HG03103 (cell line): ENCODE measurements around the gene LAMA1.

Experiments
- ATAC-seq: cut with Tn5 transposase; IDR thresholded peaks from one replicate; pipeline ENCODE4 v1.9.1; 2021; ENCODE audit warnings: low read depth; ENCODE audit not compliant: unreplicated experiment

Gene LAMA1

GRCh38 chr18:7002107-7002506 lies 115.5 kb downstream of the LAMA1 start:
- ATAC-seq: no peak

DNA sequence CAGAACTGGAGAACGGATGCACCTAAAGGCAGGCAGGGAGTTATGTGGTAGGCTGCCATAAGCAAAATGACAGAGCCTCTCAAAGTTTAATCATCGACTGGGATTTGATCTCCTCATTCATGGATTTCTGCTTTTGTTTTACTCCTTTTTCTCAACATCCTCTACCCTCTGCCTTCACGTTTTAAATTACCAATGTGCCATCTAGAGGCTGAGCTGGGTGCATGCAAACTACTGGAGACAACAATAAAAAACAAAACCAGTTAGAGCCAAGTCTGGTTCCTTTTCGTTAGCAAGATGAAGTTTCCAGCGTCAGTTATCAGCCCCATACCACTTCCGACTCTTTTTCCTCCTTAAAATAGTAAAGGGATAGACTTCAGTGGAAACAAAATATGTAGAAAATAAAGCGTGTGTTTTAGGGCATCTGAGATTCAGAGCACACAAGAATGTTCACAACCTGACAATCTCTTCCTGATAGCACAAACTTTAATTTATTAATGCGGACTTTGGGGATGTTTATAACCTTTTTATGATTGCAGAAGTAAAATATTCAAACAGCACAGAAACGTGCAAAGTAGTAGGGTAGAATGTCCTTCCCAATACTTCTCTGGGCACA lies 117.0 kb downstream of the LAMA1 start:
- no peak for ATAC-seq

GRCh38 chr18:6997808-6998207 lies 119.8 kb downstream of the LAMA1 start:
- no peak for ATAC-seq

DNA sequence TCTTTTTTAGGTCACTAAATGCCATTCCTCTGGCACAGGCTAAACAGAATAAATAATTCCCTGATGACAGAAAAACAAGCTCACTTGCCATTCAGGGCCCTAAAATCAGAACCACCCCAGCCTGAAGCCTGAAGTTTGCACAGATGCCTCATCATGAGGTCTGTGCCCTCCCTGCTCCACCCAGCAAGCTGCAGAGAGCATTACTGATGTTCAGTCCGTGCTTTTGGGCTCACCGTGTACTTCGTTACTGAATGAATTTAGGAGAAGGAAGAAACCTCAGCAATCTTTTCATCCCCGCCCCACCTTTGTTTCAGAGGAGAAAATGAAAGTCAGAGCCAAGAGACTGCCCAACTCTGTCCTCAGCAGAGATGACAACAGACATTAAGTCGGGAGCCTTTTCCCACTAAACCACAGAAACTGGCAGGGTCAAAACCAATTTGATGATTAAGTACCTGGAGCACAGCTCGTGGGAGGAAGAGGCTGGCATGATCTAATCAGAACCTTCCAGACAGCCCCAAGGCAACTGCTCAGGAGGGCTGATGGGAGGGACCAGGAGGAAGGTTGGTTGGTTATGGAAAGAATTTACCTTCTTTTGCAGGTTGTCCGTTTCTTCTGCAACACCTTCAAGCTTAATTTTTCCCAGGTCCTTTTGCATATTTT lies 122.7 kb downstream of the LAMA1 start:
- ATAC-seq: no peak

- ATAC-seq: no peak
Measured at GRCh38 chr18:6994056-6994770, 123.4 kb downstream of the LAMA1 start.

DNA sequence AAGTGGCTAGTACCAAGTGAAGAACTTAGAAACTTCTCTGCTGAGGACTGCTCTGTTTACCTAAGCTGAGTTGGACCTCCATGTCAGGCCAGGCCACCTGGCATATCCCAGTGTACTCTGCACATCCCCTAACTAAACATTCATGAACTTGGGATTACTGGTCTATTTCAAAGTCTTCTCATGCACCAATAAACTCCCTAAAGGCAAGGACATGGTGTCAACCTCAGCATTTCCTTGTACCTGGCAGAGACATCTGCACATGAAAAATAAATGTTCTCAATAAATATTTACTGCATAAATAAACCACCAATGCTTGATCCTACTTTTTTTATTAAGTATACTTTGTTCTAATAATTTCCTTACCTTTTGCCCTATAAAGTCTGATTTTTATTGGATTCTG lies 124.8 kb downstream of the LAMA1 start:
- ATAC-seq: no peak

GRCh38 chr18:6983366-6983765 lies 134.2 kb downstream of the LAMA1 start:
- no peak for ATAC-seq

DNA sequence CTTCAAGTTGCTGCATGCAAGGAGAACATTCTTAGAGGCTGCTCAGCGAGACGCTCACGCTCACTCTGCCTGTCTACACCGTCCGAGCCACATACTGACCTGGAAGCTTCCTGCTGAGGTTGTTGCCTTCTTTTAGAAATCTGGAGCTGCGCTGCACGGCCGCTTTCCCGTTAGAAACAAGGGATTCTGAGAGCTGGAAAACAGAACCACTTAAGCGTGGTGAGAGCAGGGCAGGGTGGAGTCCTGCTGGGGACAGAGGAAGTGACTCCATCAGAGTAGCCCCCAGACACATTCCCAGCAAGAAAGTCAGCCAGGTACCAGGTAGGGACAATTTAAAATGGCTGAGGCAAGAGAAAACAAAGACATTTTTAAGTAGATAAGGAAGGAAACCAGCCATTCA lies 135.2 kb downstream of the LAMA1 start:
- no peak for ATAC-seq

- no peak for ATAC-seq
Measured at GRCh38 chr18:6980363-6980762, 137.2 kb downstream of the LAMA1 start.

DNA sequence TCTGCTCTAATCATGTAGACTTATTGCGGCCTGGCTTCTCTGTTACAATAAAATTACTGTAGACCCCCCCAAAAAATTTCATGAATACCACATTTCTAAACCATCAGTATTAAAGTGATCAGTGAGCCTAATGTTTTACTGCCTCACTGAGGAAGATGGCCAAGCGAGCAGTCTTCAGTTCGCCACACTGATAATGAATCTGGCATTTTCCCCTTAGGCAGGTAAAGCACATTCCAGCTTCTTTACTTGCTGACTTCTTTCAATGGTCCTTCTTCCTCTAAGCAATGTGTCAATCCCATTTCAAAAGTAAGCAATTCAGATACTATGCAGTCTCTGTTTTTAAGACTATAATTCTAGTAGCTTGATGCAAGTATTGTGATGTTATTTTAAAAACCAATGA lies 137.6 kb downstream of the LAMA1 start:
- no peak for ATAC-seq

GRCh38 chr18:6976935-6977334 lies 140.7 kb downstream of the LAMA1 start:
- ATAC-seq: no peak

- ATAC-seq: no peak
Measured at GRCh38 chr18:6975084-6975483, 142.5 kb downstream of the LAMA1 start.

DNA sequence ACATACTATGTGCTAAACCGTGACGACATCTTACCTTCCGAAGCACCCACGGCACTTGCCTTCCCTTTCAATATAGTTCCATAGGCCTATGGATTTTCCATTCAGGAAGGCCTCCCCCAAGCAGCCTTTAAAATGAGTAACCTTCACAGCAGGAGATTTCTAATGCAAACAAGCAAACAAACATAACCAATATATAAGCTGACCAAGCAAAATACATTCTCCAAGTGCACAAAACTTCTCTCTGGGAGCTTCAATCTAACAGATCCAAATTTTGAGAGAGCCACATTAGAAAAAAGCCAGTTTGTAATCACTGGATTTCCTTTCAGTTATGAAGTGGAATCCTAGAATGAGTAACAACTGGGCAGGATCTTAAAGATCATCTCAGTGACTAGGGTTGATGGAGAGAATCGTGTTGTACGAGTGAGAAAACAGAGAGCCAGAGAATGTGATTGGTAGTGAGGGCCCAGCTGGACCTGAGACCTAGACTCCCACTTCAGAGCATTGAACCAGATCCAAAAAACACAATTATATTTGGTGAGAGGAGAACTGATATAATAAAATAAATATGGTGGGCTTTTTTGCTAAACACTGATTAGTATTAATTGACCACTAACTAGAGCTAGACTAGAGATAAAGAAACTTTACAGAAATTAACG lies 145.6 kb downstream of the LAMA1 start:
- ATAC-seq: no peak

DNA sequence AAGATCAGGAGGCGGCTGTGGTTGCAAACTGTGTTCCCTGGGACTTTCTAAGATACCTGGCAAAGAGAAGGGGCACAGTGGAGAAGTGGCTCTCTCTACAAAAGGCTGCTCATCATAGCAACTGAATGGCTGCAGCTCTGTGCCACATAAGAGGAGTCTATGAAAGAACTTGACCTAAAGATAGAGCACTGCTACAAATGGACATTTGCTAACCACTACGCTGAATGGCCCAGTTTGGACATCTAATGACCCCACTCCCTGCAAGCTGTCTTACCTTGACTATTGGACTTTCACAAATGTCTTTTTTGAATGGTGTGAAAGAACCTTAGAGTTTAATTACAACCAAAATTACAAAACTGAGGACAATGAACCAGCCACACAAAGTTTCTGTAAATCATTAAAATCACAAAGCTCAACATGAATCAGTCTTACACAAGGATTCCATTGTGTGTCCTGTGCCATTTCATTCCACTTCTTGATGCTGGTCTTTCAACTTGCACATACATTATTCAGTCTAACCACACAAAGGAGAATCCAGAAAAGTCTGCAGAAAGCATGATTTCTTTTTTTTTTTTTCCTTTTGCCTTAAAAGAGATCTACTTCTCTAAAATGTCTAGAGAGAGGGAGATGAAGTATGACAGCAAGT lies 154.0 kb downstream of the LAMA1 start:
- no peak for ATAC-seq

GRCh38 chr18:6962571-6963451 lies 154.8 kb downstream of the LAMA1 start:
- ATAC-seq: no peak

- no peak for ATAC-seq
Measured at GRCh38 chr18:6961331-6961730, 156.3 kb downstream of the LAMA1 start.

DNA sequence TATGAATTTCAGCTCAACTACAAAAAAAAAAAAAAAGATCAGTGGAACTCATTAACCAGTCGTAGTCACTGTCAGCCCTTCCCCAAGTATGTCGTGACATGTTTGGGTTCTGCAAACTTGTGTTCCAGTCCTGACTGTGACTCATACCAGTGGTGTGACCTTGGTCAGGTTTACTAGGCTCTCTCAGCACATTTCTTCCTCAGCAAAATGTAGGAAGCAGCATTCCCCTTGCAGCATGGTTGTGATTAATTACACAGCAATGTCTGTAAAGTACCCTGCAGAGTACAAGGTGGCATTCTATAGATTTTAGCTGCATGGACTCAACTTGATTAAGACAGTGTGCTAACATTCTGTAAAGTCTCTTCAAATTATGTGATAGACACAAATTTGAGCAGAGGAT lies 156.9 kb downstream of the LAMA1 start:
- ATAC-seq: no peak

GRCh38 chr18:6960124-6960523 lies 157.5 kb downstream of the LAMA1 start:
- ATAC-seq: no peak

DNA sequence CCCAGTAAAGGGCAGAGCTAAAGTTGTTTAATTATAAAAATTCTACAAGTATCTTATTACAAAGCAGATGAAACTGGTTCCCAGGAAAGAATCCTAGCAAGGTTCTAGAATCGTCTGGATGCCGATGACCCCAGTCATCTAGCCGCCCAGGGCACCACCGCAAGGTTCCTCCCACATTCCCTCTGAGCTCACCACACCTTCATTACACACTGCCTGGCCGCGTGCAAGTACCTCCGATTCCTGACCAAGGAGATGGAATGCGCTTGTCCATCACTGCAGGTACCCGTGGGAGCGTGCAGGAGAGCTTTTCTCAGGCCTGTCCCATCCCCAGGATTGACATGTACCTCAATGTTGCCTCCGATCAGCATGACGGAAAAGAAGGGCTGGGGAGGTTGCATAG lies 158.5 kb downstream of the LAMA1 start:
- no peak for ATAC-seq

GRCh38 chr18:6956999-6957398 lies 160.6 kb downstream of the LAMA1 start:
- no peak for ATAC-seq
